ENCODE data around the gene PIP4K2A. TPM values are rescaled to one million over a fixed set of nuclear protein-coding genes. Genes with fewer than 3 reads are reported as not detected.
"Not testable (repeated sequence)": the region's sequence is repeated elsewhere in the genome, so short reads cannot be mapped to it uniquely, and the experiment has no call there.

PIP4K2A gene
- total and polyA plus RNA-seq, 2 donors (not counting 3 experiments of a cell fraction or from before 2014, with no cell fraction given), result 11.8 to 32.6 TPM

GRCh38 chr10:22515009-22515408 is 199.4 kb downstream of the PIP4K2A start:
- intact Hi-C loops (cut with micrococcal nuclease) (no loop called here), dilution Hi-C loops (cut with MboI; ENCODE audit: extremely low pct_ligation_motif_present, low sequenced_read_pairs) (no loop called here)
- POLR2A ChIA-PET, result no interaction called here
- no TSS peak for BruUV-seq (replicated peaks)
- Histone ChIP-seq H3K9me3 (replicated peaks; ENCODE audit: control insufficient read depth, insufficient read depth, low read length) (no peaks in the 10 kb centered on the region), H3K4me1 (ENCODE audit: control insufficient read depth, extremely low read depth, insufficient read depth, low read length) (no peaks in the 10 kb centered on the region), H2AFZ (ENCODE audit: low read depth, low read length) (no peak overlapping the region), H3K9ac (replicated peaks; ENCODE audit: extremely low read depth, insufficient read depth, low read length) (no peak overlapping the region), H3K79me2 (ENCODE audit: control insufficient read depth, insufficient read depth, low read length) (no peaks in the 10 kb centered on the region), H4K20me1 (replicated peaks; ENCODE audit: control insufficient read depth, extremely low read depth, insufficient read depth, low read length) (no peaks in the 10 kb centered on the region), H3K36me3 (ENCODE audit: control insufficient read depth in 2 of 2, extremely low read depth in 1 of 2, insufficient read depth in 2 of 2, low read length in 2 of 2) (no peaks in the 10 kb centered on the region), H3K9me1 (replicated peaks; ENCODE audit: control insufficient read depth, extremely low read depth, insufficient read depth, low read length) (no peaks in the 10 kb centered on the region), H3K4me3 (replicated peaks in 1 of 3; ENCODE audit: insufficient read depth in 1 of 3, low read depth in 1 of 3, low read length in 3 of 3) (no peak overlapping the region), H3K27me3 (ENCODE audit: control insufficient read depth in 2 of 2, insufficient read depth in 2 of 2, low read length in 2 of 2) (peaks cover 1 to 7% of the 10 kb centered on the region in 2 experiments), H3K4me2 (ENCODE audit: insufficient read depth, low read length) (no peak overlapping the region), H3K27ac (ENCODE audit: insufficient read depth, low read depth, low read length) (no peak overlapping the region)
- CTCF ChIA-PET, result no interaction called here
- TF ChIP-seq FOS (IDR thresholded peaks at IDR 0.05; ENCODE audit: borderline replicate concordance, insufficient read depth, low read length) (no peak), POLR2A (IDR thresholded peaks at IDR 0.05; ENCODE audit: low read depth, low read length) (no peak), MAX (IDR thresholded peaks at IDR 0.05; ENCODE audit: insufficient read depth, insufficient read length) (no peak), JUN (IDR thresholded peaks at IDR 0.05; ENCODE audit: borderline replicate concordance, insufficient read depth, insufficient read length, low read depth) (no peak), POLR2AphosphoS5 (IDR thresholded peaks at IDR 0.05; ENCODE audit: insufficient read depth, low read depth, low read length) (no peak), MYC (IDR thresholded peaks at IDR 0.05; ENCODE audit: low read depth, low read length) (no peak), GATA2 (IDR thresholded peaks at IDR 0.05; ENCODE audit: insufficient read depth, insufficient read length, low read depth, low read length) (no peak), EZH2 (IDR thresholded peaks at IDR 0.05; ENCODE audit: borderline replicate concordance, low read depth, low read length, severe bottlenecking) (no peak), CTCF (IDR thresholded peaks at IDR 0.05; ENCODE audit: extremely low read depth in 1 of 2, insufficient read depth in 1 of 2, low read depth in 1 of 2, low read length in 2 of 2) (no peak)
- DNase-seq (ENCODE audit: low read depth, low spot score) (no peak), FAIRE-seq (no peak)

- H3K4me1 ChIP-seq (ENCODE audit: control insufficient read depth, extremely low read depth, insufficient read depth, low read length); H3K36me3 ChIP-seq (ENCODE audit: control insufficient read depth in 2 of 2, extremely low read depth in 1 of 2, insufficient read depth in 2 of 2, low read length in 2 of 2); H2AFZ ChIP-seq (ENCODE audit: low read depth, low read length); H3K27ac ChIP-seq (ENCODE audit: insufficient read depth, low read depth, low read length); H3K79me2 ChIP-seq (ENCODE audit: control insufficient read depth, insufficient read depth, low read length); intact Hi-C loops (cut with micrococcal nuclease); H3K9me3 ChIP-seq (replicated peaks; ENCODE audit: control insufficient read depth, insufficient read depth, low read length); H4K20me1 ChIP-seq (replicated peaks; ENCODE audit: control insufficient read depth, extremely low read depth, insufficient read depth, low read length); H3K4me2 ChIP-seq (ENCODE audit: insufficient read depth, low read length); H3K9me1 ChIP-seq (replicated peaks; ENCODE audit: control insufficient read depth, extremely low read depth, insufficient read depth, low read length); POLR2A ChIA-PET; dilution Hi-C loops (cut with MboI; ENCODE audit: extremely low pct_ligation_motif_present, low sequenced_read_pairs); H3K9ac ChIP-seq (replicated peaks; ENCODE audit: extremely low read depth, insufficient read depth, low read length); H3K4me3 ChIP-seq (replicated peaks in 1 of 3; ENCODE audit: insufficient read depth in 1 of 3, low read depth in 1 of 3, low read length in 3 of 3); BruUV-seq (replicated peaks); FAIRE-seq; H3K27me3 ChIP-seq (ENCODE audit: control insufficient read depth in 2 of 2, insufficient read depth in 2 of 2, low read length in 2 of 2); DNase-seq (ENCODE audit: low read depth, low spot score): not testable (repeated sequence)
- CTCF ChIA-PET, result interaction anchor here (1.1 to 1.5 kb wide), 2 partner anchors 60 to 474 kb away, joined by 3 to 5 read pairs; no protein-coding TSS in a partner anchor
Observed at GRCh38 chr10:22514414-22514758, 200.0 kb downstream of the PIP4K2A start.
